SU-DHL-6 (cell line): ENCODE data around the gene PIP4P1.

Experiments
- H2AFZ ChIP-seq: fragments of 200-600 bp; sonication (generic); 2 replicates; pipeline ENCODE4 v1.6.1; 2014; ENCODE audit warnings: low read depth, mild to moderate bottlenecking, moderate library complexity, mixed read lengths, antibody characterized with exemption, low read length; ENCODE audit not compliant: severe bottlenecking
- H3F3A ChIP-seq: fragments of 200-600 bp; shearing (Covaris generic); 2 replicates; pipeline ENCODE4 v1.6.0; 2016; ENCODE audit warnings: antibody characterized with exemption, mild to moderate bottlenecking; ENCODE audit not compliant: insufficient read depth
- H3K27ac ChIP-seq: fragments of 200-600 bp; sonication (generic); 2 replicates; pipeline ENCODE4 v1.5.1; 2016; ENCODE audit warnings: low read depth, mild to moderate bottlenecking, low read length, moderate library complexity, mixed read lengths
- H3K27me3 ChIP-seq: fragments of 200-600 bp; sonication (generic), shearing (Covaris generic); 2 replicates; pipeline ENCODE4 v1.6.0; 2014; ENCODE audit warnings: mild to moderate bottlenecking, low read length
- H3K36me3 ChIP-seq: fragments of 200-600 bp; sonication (generic); 2 replicates; pipeline ENCODE4 v1.6.1; 2014; ENCODE audit warnings: mild to moderate bottlenecking, low read length, mixed read lengths
- H3K4me2 ChIP-seq: fragments of 300-600, 200-600 bp; shearing (Covaris generic), sonication (generic); 2 replicates; pipeline ENCODE4 v1.6.0; 2014; ENCODE audit warnings: low read length, low read depth, mild to moderate bottlenecking; ENCODE audit not compliant: poor library complexity, severe bottlenecking
- H3K4me3 ChIP-seq: fragments of 200-600 bp; sonication (generic); 2 replicates; pipeline ENCODE4 v1.5.1; 2014; ENCODE audit warnings: antibody characterized with exemption, low read length, mild to moderate bottlenecking, mixed read lengths; ENCODE audit not compliant: insufficient read depth, poor library complexity, severe bottlenecking
- H3K79me2 ChIP-seq: fragments of 200-600 bp; sonication (generic); 2 replicates; pipeline ENCODE4 v1.6.1; 2014; ENCODE audit warnings: mild to moderate bottlenecking, low read length, moderate library complexity; ENCODE audit not compliant: insufficient read depth
- H3K9ac ChIP-seq: fragments of 200-600 bp; sonication (generic); 2 replicates; pipeline ENCODE4 v1.7.0; 2014; ENCODE audit warnings: mild to moderate bottlenecking, low read length
- H3K9me2 ChIP-seq: fragments of 200-600 bp; sonication (generic); replicated peaks from 2 replicates; pipeline ENCODE4 v1.6.1; 2014; ENCODE audit warnings: low read length; ENCODE audit not compliant: insufficient read depth
- H3K9me3 ChIP-seq: fragments of 200-600 bp; sonication (generic); 2 replicates; pipeline ENCODE4 v1.6.1; 2014; ENCODE audit warnings: low read length, mixed read lengths; ENCODE audit not compliant: insufficient read depth
- H4K20me1 ChIP-seq: fragments of 200-600 bp; sonication (generic); 2 replicates; pipeline ENCODE4 v1.6.1; 2014; ENCODE audit warnings: low read depth, mild to moderate bottlenecking, antibody characterized with exemption, low read length, moderate library complexity, mixed read lengths
- CTCF ChIP-seq: fragments of 200-600 bp; sonication (generic); IDR thresholded peaks from one replicate; pipeline ENCODE4 v1.5.1; 2017; ENCODE audit warnings: antibody characterized with exemption, mild to moderate bottlenecking, low read length, moderate library complexity; ENCODE audit not compliant: insufficient read depth, poor library complexity, severe bottlenecking
- EZH2phosphoT487 ChIP-seq: fragments of 200-600 bp; sonication (generic), shearing (Covaris generic); conservative IDR thresholded peaks from 2 replicates; pipeline ENCODE4 v1.6.1; 2018; ENCODE audit warnings: mild to moderate bottlenecking, antibody characterized with exemption, low read length, moderate library complexity, mixed read lengths

PIP4P1 gene

DNA sequence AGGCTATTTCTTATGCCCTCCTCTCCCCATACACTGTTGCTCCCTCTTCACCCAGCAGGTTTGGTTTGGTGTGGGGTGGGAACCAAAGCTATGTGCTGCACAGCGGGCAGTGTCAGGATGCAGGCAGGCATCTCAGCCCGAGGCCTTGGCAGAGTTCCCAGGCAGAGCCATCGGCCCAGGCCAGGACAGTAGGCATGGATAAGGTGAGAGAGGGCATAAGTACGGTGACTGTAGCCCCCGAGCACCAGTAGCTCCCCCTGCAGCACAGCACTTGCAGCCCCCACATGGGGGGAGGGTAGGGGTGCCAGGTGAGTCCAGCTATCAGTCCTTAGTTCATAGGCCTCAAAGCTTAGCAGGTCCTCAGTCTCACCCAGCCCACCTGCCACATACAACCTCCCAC, 32.4 kb downstream of the PIP4P1 start:
- Histone ChIP-seq H3K79me2 (no peaks in the 10 kb centered on the region), H3K36me3 (no peaks in the 10 kb centered on the region), H2AFZ (no peak overlapping the region), H3K9me2 (no peaks in the 10 kb centered on the region), H3K27ac (no peak overlapping the region), H3K9me3 (no peaks in the 10 kb centered on the region), H4K20me1 (no peaks in the 10 kb centered on the region), H3K9ac (no peak overlapping the region), H3K4me2 (no peak overlapping the region), H3F3A (no peaks in the 10 kb centered on the region), H3K4me3 (no peak overlapping the region), H3K27me3 (no peaks in the 10 kb centered on the region)
- TF ChIP-seq EZH2phosphoT487, result no peak
- no peak for TF ChIP-seq CTCF

GRCh38 chr14:20428010-20428365, 33.2 kb downstream of the PIP4P1 start:
- no peak overlapping the region for H3K4me3 ChIP-seq
- H3K27me3 ChIP-seq, result no peaks in the 10 kb centered on the region
- peak overlapping the region; percentile 31 for H3K4me2 ChIP-seq
- no peaks in the 10 kb centered on the region for H3K36me3 ChIP-seq
- H3F3A ChIP-seq, result no peaks in the 10 kb centered on the region
- H3K9me2 ChIP-seq, result no peaks in the 10 kb centered on the region
- H3K27ac ChIP-seq, result no peak overlapping the region
- TF ChIP-seq EZH2phosphoT487, result no peak
- TF ChIP-seq CTCF, result no peak
- no peaks in the 10 kb centered on the region for H3K9me3 ChIP-seq
- peak overlapping the region; percentile 65 for H2AFZ ChIP-seq
- no peaks in the 10 kb centered on the region for H4K20me1 ChIP-seq
- peak overlapping the region; percentile 30 for H3K9ac ChIP-seq
- H3K79me2 ChIP-seq, result no peaks in the 10 kb centered on the region

DNA sequence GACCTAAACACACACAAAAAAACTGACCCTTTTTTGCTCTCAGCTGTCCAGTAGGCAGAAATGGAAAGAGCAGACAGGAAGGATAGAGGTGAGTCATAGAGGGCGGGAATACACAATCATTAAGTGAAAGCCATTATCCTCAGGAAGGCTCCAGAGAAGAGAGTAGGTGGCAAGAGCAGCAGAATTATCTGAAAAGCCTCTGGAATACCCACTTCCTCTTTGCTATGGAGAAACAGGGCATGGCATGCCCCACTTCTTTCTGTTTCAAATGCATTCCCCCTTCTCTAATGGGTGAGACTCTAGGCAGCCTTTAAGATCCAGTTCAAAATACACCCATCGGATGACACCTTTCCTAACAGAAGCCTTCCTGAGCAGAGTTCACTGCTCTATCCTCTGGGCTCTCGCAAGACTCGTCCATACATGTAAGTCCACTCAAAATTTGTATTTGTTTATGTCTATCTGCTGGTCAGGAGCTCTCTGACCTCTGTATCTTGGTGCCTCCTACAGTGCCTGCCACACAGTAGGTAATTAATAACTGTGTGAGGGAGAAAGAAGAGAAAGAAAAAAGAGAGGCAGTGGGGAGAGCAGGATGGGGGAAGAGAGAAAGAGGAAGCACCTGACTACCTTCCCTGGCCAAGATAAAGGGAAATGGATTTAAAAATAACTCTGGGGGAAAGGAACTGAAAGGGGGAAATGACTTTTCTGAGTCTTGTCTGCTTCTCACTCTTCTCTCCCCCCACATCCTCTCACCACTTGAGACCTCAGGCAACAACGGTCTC, 33.8 kb downstream of the PIP4P1 start:
- Histone ChIP-seq H3F3A (no peaks in the 10 kb centered on the region), H3K4me3 (no peak overlapping the region), H3K36me3 (no peaks in the 10 kb centered on the region), H2AFZ (peak overlapping the region; percentile 65), H4K20me1 (no peaks in the 10 kb centered on the region), H3K27ac (no peak overlapping the region), H3K4me2 (peak overlapping the region; percentile 31), H3K27me3 (no peaks in the 10 kb centered on the region), H3K79me2 (no peaks in the 10 kb centered on the region), H3K9me3 (no peaks in the 10 kb centered on the region), H3K9ac (peak overlapping the region; percentile 30), H3K9me2 (no peaks in the 10 kb centered on the region)
- TF ChIP-seq CTCF (no peak), EZH2phosphoT487 (no peak)
